Measurements from ENCODE around the gene FAM131B. TPM values are rescaled to one million over a fixed set of nuclear protein-coding genes. Genes with fewer than 3 reads are reported as not detected.

Gene FAM131B
- total and polyA plus RNA-seq, 2 of the 8 experiments (the other 6 are each of a cell fraction or from before 2014, with no cell fraction given): 23.1 to 38.2 TPM

- TF ChIP-seq TCF12 (IDR thresholded peaks at IDR 0.05; ENCODE audit: low read depth, low read length): no peak
- TF ChIP-seq TBP (IDR thresholded peaks at IDR 0.05; ENCODE audit: low read depth, low read length): no peak
- no peak for TF ChIP-seq RBBP5 (IDR thresholded peaks at IDR 0.05; ENCODE audit: borderline replicate concordance, low read depth, low read length)
These were observed 6.8 kb downstream of the FAM131B start (continued) for GRCh38 chr7:143355450-143356385.
